Bronchial epithelial cell (primary cell): ENCODE measurements around the gene CDH13. TPM values are rescaled to one million over a fixed set of nuclear protein-coding genes. Genes with fewer than 3 reads are reported as not detected.
A peak's percentile ranks its signal among the peaks of the same experiment; 100 is the strongest.

Experiments
- DNase-seq: peaks from one replicate; pipeline ENCODE4 v3.0.0-alpha.2; 2010; ENCODE audit warnings: low read depth
- FAIRE-seq: peaks from 2 replicates; lab custom pipeline; 2011; peaks lifted over from hg19 to GRCh38; lab: Jason Lieb, UNC
- H3K27me3 ChIP-seq: 2 replicates; pipeline ENCODE4 v1.5.1; 2011; ENCODE audit warnings: low read length; ENCODE audit not compliant: control insufficient read depth, insufficient read depth
- H3K36me3 ChIP-seq: 2 replicates; pipeline ENCODE4 v1.5.1; 2011; ENCODE audit warnings: low read length; ENCODE audit not compliant: control insufficient read depth, insufficient read depth
- H3K4me3 ChIP-seq: 2 replicates; pipeline ENCODE4 v1.5.1; 2011; ENCODE audit warnings: mild to moderate bottlenecking, low read depth, low read length, control low read depth
- total RNA-seq: library from RNA; depleted of rRNA; stranded (reverse); fragments of >200 nt; gene quantifications from 2 replicates; pipeline ENCODE4 v1.2.1, GENCODE V29; 2014
- TF ChIP-seq, protein P1 (sequence below): IDR thresholded peaks from 2 replicates; pipeline ENCODE4 v1.5.1; 2011; ENCODE audit warnings: mild to moderate bottlenecking, moderate library complexity, low read length, control low read depth, inconsistent platforms; ENCODE audit not compliant: insufficient read depth, severe bottlenecking

Gene CDH13
- total RNA-seq, 1 donor from 2014 or later: 31.3 TPM

DNA sequence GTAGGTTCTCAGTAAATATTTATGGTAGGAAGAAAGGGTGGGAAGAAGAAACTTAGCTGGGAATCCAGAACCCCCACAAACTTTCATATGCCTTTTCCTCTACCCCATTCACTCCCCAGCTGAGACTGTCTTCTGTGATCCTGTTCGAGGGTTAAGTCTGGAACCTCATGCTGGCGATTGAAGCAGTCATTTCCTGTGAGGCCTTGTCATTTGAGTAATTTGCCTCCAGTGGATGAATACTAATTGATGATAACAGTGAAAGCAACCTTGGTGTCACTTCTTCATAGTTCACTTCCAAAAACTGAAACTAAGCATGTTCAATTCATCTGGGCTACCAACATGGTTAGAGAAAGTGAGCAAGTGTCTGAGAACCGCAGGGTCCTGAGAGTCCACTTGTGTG is 401.2 kb downstream of the CDH13 start:
- Histone ChIP-seq H3K4me3 (no peak overlapping the region), H3K27me3 (no peaks in the 10 kb centered on the region), H3K36me3 (no peaks in the 10 kb centered on the region)
- FAIRE-seq: no peak
- TF ChIP-seq, protein P1, sequence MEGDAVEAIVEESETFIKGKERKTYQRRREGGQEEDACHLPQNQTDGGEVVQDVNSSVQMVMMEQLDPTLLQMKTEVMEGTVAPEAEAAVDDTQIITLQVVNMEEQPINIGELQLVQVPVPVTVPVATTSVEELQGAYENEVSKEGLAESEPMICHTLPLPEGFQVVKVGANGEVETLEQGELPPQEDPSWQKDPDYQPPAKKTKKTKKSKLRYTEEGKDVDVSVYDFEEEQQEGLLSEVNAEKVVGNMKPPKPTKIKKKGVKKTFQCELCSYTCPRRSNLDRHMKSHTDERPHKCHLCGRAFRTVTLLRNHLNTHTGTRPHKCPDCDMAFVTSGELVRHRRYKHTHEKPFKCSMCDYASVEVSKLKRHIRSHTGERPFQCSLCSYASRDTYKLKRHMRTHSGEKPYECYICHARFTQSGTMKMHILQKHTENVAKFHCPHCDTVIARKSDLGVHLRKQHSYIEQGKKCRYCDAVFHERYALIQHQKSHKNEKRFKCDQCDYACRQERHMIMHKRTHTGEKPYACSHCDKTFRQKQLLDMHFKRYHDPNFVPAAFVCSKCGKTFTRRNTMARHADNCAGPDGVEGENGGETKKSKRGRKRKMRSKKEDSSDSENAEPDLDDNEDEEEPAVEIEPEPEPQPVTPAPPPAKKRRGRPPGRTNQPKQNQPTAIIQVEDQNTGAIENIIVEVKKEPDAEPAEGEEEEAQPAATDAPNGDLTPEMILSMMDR: no peak
- no peak for DNase-seq

DNA sequence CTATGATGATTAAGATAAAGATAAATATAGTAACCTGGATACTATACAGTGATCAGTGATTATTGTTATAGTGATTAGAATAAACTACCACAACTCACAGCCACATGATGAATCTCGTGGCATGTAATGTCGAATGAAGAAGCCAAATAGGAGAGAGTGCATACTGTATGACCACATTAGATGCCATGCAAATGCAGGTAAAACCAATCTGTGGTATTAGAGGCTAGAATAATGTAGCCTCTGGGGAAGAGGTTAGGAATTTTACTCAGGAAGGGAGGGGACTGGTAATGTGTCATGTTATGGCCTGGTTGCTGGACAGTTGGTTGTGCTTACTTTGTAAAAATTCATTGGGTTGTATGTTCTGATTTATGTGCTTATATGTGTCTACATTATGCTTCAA is 402.7 kb downstream of the CDH13 start:
- DNase-seq: no peak
- H3K36me3 ChIP-seq: no peaks in the 10 kb centered on the region
- no peaks in the 10 kb centered on the region for H3K27me3 ChIP-seq
- TF ChIP-seq, protein P1: no peak
- no peak for FAIRE-seq
- no peak overlapping the region for H3K4me3 ChIP-seq

- no peak overlapping the region for H3K4me3 ChIP-seq
- DNase-seq: peak; percentile 13
- TF ChIP-seq, protein P1: no peak
- no peak for FAIRE-seq
- no peaks in the 10 kb centered on the region for H3K27me3 ChIP-seq
- H3K36me3 ChIP-seq: no peaks in the 10 kb centered on the region
Observed at GRCh38 chr16:83031524-83031923, 404.8 kb downstream of the CDH13 start.

DNA sequence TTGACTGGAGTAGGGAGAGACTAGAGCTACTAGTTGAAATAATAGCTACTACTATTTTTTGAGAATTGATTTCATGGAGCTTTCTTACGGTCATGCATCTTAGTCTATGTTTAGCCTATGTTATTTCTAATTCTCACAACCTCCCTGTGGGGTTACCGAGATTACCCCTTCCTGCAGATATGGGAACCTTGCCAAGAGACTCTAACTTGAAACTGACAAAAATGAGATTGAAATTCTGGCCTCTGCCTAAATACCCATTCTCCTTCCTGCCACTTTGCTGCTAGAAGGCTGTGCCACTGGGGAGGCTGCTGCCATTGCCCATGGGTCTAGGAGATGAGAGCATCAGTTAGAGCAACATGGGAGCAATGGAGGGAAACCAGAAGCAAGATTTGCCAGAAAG is 410.3 kb downstream of the CDH13 start:
- Histone ChIP-seq H3K4me3 (no peak overlapping the region), H3K36me3 (no peaks in the 10 kb centered on the region), H3K27me3 (no peaks in the 10 kb centered on the region)
- TF ChIP-seq, protein P1: no peak
- no peak for DNase-seq
- FAIRE-seq: no peak

GRCh38 chr16:83037884-83038283 is 411.1 kb downstream of the CDH13 start:
- H3K27me3 ChIP-seq: no peaks in the 10 kb centered on the region
- DNase-seq (no peak), FAIRE-seq (no peak)
- H3K4me3 ChIP-seq: no peak overlapping the region
- TF ChIP-seq, protein P1: no peak
- H3K36me3 ChIP-seq: no peaks in the 10 kb centered on the region

DNA sequence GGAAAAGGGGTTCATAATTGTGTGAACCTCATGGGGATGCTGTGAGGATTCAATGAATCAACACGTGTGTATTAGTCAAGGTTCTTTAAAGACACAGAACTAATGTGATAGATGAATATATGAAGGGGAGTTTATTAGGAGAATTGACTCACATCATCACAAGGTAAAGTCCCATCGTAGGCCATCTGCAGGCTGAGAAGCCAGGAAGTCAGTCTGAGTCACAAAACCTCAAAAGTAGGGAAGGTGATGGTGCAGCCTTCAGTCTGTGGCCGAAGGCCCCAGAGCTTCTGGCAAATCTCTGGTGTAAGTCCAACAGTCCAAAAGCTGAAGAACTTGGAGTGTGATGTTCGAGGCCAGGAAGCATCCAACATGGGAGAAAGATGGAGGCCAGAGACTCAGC is 413.4 kb downstream of the CDH13 start:
- Histone ChIP-seq H3K36me3 (no peaks in the 10 kb centered on the region), H3K27me3 (no peaks in the 10 kb centered on the region), H3K4me3 (no peak overlapping the region)
- peak; percentile 83 for DNase-seq
- TF ChIP-seq, protein P1: no peak
- FAIRE-seq: peak; percentile 32
